T-cell (primary cell): ENCODE measurements around the gene PIK3C2G. TPM values are rescaled to one million over a fixed set of nuclear protein-coding genes. Genes with fewer than 3 reads are reported as not detected.

Experiments
- ATAC-seq, 4 experiments: fragments of 200-7000 bp in 3 of 4; fragments of 150-1000 bp in 1 of 4; cut with Tn5 transposase; replicated peaks in 1 of 4; 1 replicate in 3 of 4; 2 replicates in 1 of 4; pipeline ENCODE4 v1.10.0; 2021; ENCODE audit warnings: moderate library complexity in 3 of 4, mild to moderate bottlenecking in 2 of 4, moderate number of reproducible peaks in 1 of 4
- CTCF ChIA-PET, 2 donors: fragments of 300-600 bp; sonication (Branson Sonifier 250); formaldehyde crosslinking; loops; one replicate each; lab custom pipeline; 2022; ENCODE audit warnings: antibody characterized with exemption in 2 of 2; lab: Charles Lee
- POLR2A ChIA-PET, 2 donors: fragments of 300-600 bp; sonication (Branson Sonifier 250); formaldehyde crosslinking; loops; one replicate each; lab custom pipeline; 2022; ENCODE audit warnings: antibody characterized with exemption in 2 of 2; lab: Charles Lee
- DNase-seq, 35 experiments: peaks; one replicate each; pipeline versions ENCODE4 v3.0.0 to v3.0.0-alpha.2; 2013 to 2023
- H3K27ac ChIP-seq: one replicate; pipeline ENCODE4 v1.5.1; 2013; ENCODE audit warnings: low read length
- H3K27me3 ChIP-seq, 2 experiments: replicated peaks in 1 of 2; 1 replicate in 1 of 2; 2 replicates in 1 of 2; pipeline versions ENCODE4 v1.6.1 to v1.7.0; 2013; ENCODE audit warnings: low read length in 1 of 2, mixed read lengths in 1 of 2; ENCODE audit not compliant: control insufficient read depth in 2 of 2, insufficient read depth in 2 of 2; ENCODE audit errors: extremely low read depth in 1 of 2
- H3K36me3 ChIP-seq, 2 donors: 1 replicate in 1 of 2; 2 replicates in 1 of 2; pipeline versions ENCODE4 v1.6.1 to v1.7.0; 2013; ENCODE audit warnings: low read length in 1 of 2; ENCODE audit not compliant: control insufficient read depth in 2 of 2, insufficient read depth in 1 of 2; ENCODE audit errors: extremely low read depth in 1 of 2
- H3K4me1 ChIP-seq, 2 experiments: 1 replicate in 1 of 2; 2 replicates in 1 of 2; pipeline versions ENCODE4 v1.6.1 to v1.7.0; 2013; ENCODE audit warnings: low read length in 2 of 2, mixed read lengths in 1 of 2; ENCODE audit not compliant: insufficient read depth in 2 of 2, control insufficient read depth in 1 of 2; ENCODE audit errors: extremely low read depth in 1 of 2
- H3K4me3 ChIP-seq, 2 donors: 1 replicate in 1 of 2; 2 replicates in 1 of 2; pipeline versions ENCODE4 v1.5.1 to v1.7.0; 2013; ENCODE audit warnings: mild to moderate bottlenecking in 2 of 2, low read length in 1 of 2, moderate library complexity in 1 of 2; ENCODE audit not compliant: control insufficient read depth in 1 of 2; ENCODE audit errors: extremely low read depth in 1 of 2
- H3K9me3 ChIP-seq: 2 replicates; pipeline ENCODE4 v1.7.0; 2013
- H3K27ac Mint-ChIP-seq, 2 donors: one replicate each; pipeline ENCODE4 v1.8.0; 2020 to 2021; ENCODE audit warnings: mild to moderate bottlenecking in 2 of 2, mixed read lengths in 2 of 2
- H3K27me3 Mint-ChIP-seq, 2 donors: one replicate each; pipeline ENCODE4 v1.8.0; 2021 to 2022; ENCODE audit warnings: mixed read lengths in 2 of 2
- H3K36me3 Mint-ChIP-seq: one replicate; pipeline ENCODE4 v1.8.0; 2021; ENCODE audit warnings: mixed read lengths
- H3K4me1 Mint-ChIP-seq, 3 donors: one replicate each; pipeline ENCODE4 v1.8.0; 2020 to 2022; ENCODE audit warnings: mixed read lengths in 3 of 3, mild to moderate bottlenecking in 1 of 3
- H3K4me3 Mint-ChIP-seq, 3 donors: one replicate each; pipeline ENCODE4 v1.8.0; 2020 to 2022; ENCODE audit warnings: mild to moderate bottlenecking in 3 of 3, mixed read lengths in 3 of 3, moderate library complexity in 3 of 3
- H3K9me3 Mint-ChIP-seq, 3 donors: one replicate each; pipeline ENCODE4 v1.8.0; 2020 to 2022; ENCODE audit warnings: mixed read lengths in 3 of 3
- WGBS: methylation state at CpG from one replicate; pipeline ENCODE4 v1.1.5; 2013; ENCODE audit warnings: missing lambda C conversion rate; ENCODE audit not compliant: insufficient coverage; 5-methylcytosine and 5-hydroxymethylcytosine counted together
- total RNA-seq, 35 experiments: library from RNA in 6 of 35; stranded (reverse) in 6 of 35; fragments of 120-200 nt in 1 of 35; gene quantifications; one replicate each; pipeline versions ENCODE4 v1.2.1 to v1.2.4 and lab custom pipeline; 2013 to 2026

Gene PIK3C2G
- total RNA-seq, 5 donors from 2014 or later (not counting 1 experiment from before 2014, with no cell fraction given) = not detected

DNA sequence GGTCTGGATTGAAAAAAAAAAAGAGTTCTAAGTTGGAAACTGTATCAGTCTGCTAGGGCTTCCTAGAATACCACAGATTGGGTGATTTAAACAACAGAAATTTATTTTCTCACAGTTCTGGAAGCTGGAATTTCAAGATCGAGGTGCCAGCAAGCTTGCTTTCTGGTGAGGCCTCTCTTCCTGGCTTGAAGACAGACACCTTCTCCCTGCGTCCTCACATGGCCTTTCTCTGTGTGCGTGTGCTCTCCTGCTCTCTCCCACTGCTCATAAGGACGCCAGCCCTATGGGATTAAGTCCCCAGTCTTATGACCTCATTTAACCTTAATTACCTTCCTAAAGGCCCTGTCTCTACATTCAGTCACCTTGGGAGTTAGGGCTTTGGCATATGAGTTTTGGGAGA, 215.5 kb downstream of the PIK3C2G start:
- no peaks in the 10 kb centered on the region for H3K27me3 Mint-ChIP-seq
- Histone ChIP-seq H3K36me3 (no peaks in the 10 kb centered on the region), H3K4me3 (no peak overlapping the region), H3K27ac (no peak overlapping the region), H3K27me3 (no peaks in the 10 kb centered on the region), H3K4me1 (no peaks in the 10 kb centered on the region), H3K9me3 (no peaks in the 10 kb centered on the region)
- H3K36me3 Mint-ChIP-seq = no peaks in the 10 kb centered on the region
- ChIA-PET CTCF (no interaction called here), POLR2A (no interaction called here)
- H3K4me3 Mint-ChIP-seq = no peak overlapping the region
- DNase-seq (no peak), ATAC-seq (no peak)
- peaks cover 0 to 12% (median 6%) of the 10 kb centered on the region in 3 donors for H3K9me3 Mint-ChIP-seq
- no peak overlapping the region for H3K27ac Mint-ChIP-seq
- 64% methylated on average over 1 of the region's 4 CpGs for WGBS
- no peaks in the 10 kb centered on the region for H3K4me1 Mint-ChIP-seq

DNA sequence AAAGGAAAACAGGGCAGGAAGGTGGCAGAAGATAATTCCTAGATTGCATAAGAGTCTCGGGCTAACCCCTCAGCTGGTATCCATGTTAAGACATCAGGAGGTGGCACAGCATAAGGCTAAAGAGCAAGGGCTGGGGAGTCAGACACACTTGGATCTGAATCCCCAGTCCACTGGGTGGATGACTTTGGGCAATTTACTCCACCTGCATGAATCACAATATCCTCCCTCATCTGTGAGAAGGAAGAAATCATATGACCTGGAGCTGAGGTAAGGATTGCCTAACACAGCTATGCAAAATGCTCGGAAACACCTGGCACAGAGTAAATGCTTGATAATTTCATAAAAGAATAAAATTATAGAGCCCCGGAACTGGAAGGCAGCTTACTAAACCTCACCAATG, 217.9 kb downstream of the PIK3C2G start:
- H3K36me3 ChIP-seq = no peaks in the 10 kb centered on the region
- H3K27ac Mint-ChIP-seq = no peak overlapping the region
- H3K27me3 Mint-ChIP-seq = no peaks in the 10 kb centered on the region
- no peak overlapping the region for H3K4me3 Mint-ChIP-seq
- WGBS = 100% methylated on average over 1 of the region's 3 CpGs
- H3K36me3 Mint-ChIP-seq = no peaks in the 10 kb centered on the region
- CTCF ChIA-PET = no interaction called here
- H3K4me3 ChIP-seq = no peak overlapping the region
- H3K27ac ChIP-seq = no peak overlapping the region
- POLR2A ChIA-PET = no interaction called here
- ATAC-seq = no peak
- no peaks in the 10 kb centered on the region for H3K4me1 ChIP-seq
- no peaks in the 10 kb centered on the region for H3K9me3 ChIP-seq
- H3K4me1 Mint-ChIP-seq = no peaks in the 10 kb centered on the region
- DNase-seq = no peak
- no peaks in the 10 kb centered on the region for H3K27me3 ChIP-seq
- peaks cover 0 to 9% (median 6%) of the 10 kb centered on the region in 3 donors for H3K9me3 Mint-ChIP-seq

DNA sequence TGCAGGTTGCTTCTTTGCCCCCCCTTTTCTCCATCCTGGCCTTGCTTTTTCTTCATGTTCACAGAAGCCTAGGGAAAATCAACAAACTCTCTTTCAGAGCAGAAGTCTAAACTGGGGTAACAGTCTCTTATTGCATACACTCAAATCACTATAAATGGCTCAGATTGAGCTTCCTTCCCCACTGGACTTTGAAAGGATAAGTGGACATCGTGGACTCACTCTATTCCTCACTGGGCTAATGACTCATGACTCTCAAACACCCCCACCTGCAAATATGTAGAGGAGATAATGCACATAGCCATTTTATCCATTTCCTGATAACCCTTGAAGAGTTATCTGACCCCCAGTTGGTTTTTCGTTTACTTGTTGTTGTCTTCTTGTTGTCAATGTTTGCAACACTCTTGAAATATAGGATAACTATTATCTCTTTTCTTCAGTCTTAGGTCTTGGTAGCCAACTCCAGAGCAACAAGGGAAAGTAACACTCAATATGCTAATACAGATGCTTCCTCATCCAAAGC, 221.3 kb downstream of the PIK3C2G start:
- peaks cover 0 to 13% (median 2%) of the 10 kb centered on the region in 3 donors for H3K9me3 Mint-ChIP-seq
- no peaks in the 10 kb centered on the region for H3K36me3 Mint-ChIP-seq
- no CpG with 5 or more reads among the region's 2 CpGs for WGBS
- no peaks in the 10 kb centered on the region for H3K36me3 ChIP-seq
- ChIA-PET POLR2A (no interaction called here), CTCF (interaction anchor here in 1 of 2 donors (0.6 kb wide), 1 partner anchor 82 kb away, joined by 6 read pairs; no protein-coding TSS in a partner anchor)
- DNase-seq (no peak), ATAC-seq (no peak)
- H3K9me3 ChIP-seq = no peaks in the 10 kb centered on the region
- no peaks in the 10 kb centered on the region for H3K27me3 ChIP-seq
- H3K4me1 ChIP-seq = no peaks in the 10 kb centered on the region
- no peak overlapping the region for H3K27ac Mint-ChIP-seq
- H3K27ac ChIP-seq = no peak overlapping the region
- no peak overlapping the region for H3K4me3 Mint-ChIP-seq
- H3K4me1 Mint-ChIP-seq = no peaks in the 10 kb centered on the region
- H3K27me3 Mint-ChIP-seq = no peaks in the 10 kb centered on the region
- H3K4me3 ChIP-seq = no peak overlapping the region

DNA sequence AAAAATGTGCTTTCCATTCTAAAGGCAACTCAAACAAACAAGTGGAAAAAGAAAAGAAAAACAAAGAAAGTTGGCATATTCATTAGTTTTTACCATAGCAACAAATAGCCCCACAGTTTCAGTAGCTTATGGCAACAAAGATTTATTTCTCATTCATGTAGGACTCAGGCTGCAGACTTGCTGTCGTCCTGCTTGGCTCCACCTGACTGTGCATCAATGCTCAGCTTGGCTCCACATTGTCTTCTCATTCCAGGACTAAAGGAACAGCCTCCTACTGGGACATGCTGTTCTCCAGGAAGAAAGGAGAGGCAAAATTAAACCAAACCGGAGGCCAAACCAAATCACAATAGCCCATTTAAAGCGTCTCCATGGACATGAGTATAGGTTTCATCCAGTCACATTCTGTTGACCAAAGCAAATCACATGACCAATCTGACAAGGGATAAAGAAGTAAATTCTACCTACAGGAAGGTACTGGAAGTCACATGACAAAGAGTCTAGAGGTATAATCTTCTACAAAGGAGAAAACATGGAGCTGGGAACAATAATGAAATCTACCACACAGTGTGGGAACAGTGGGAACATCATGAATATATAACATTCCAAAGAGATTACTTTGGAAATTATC, 222.5 kb downstream of the PIK3C2G start:
- Mint-ChIP-seq H3K9me3 (peaks cover 2 to 13% (median 5%) of the 10 kb centered on the region in 3 donors), H3K27me3 (no peaks in the 10 kb centered on the region), H3K4me3 (no peak overlapping the region), H3K27ac (no peak overlapping the region), H3K4me1 (no peaks in the 10 kb centered on the region), H3K36me3 (no peaks in the 10 kb centered on the region)
- no CpG with 5 or more reads among the region's 3 CpGs for WGBS
- Histone ChIP-seq H3K27me3 (no peaks in the 10 kb centered on the region), H3K27ac (no peak overlapping the region), H3K4me1 (no peaks in the 10 kb centered on the region), H3K4me3 (no peak overlapping the region), H3K36me3 (no peaks in the 10 kb centered on the region), H3K9me3 (no peaks in the 10 kb centered on the region)
- no peak for ATAC-seq
- no peak for DNase-seq
- ChIA-PET POLR2A (no interaction called here), CTCF (no interaction called here)

DNA sequence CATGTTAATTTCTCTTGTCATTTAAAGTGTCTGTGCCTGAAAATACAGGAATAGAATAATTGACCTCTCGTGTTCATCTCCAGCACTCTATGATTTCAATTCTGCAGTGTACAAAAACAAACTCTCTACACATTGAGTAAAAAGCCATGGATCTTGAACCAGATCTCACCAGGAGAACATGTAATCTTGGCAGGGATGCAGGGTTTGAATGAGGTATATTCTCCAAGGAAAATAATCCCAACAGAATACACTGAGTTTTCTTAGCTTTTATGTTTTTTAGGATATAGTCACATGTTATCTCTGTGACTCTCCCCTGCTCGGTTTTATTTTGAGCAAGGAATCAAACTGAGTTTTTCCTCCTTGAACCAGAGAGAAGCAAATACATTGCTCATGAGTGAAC, 224.7 kb downstream of the PIK3C2G start:
- H3K27ac ChIP-seq = no peak overlapping the region
- H3K4me1 ChIP-seq = no peaks in the 10 kb centered on the region
- no peaks in the 10 kb centered on the region for H3K4me1 Mint-ChIP-seq
- ATAC-seq (no peak), DNase-seq (no peak)
- POLR2A ChIA-PET = no interaction called here
- peaks cover 2 to 13% (median 5%) of the 10 kb centered on the region in 3 donors for H3K9me3 Mint-ChIP-seq
- no peaks in the 10 kb centered on the region for H3K36me3 ChIP-seq
- no peak overlapping the region for H3K4me3 Mint-ChIP-seq
- no peak overlapping the region for H3K4me3 ChIP-seq
- H3K27me3 Mint-ChIP-seq = no peaks in the 10 kb centered on the region
- CTCF ChIA-PET = no interaction called here
- no peaks in the 10 kb centered on the region for H3K27me3 ChIP-seq
- H3K36me3 Mint-ChIP-seq = no peaks in the 10 kb centered on the region
- H3K9me3 ChIP-seq = no peaks in the 10 kb centered on the region
- no CpG with 5 or more reads among the region's 2 CpGs for WGBS
- no peak overlapping the region for H3K27ac Mint-ChIP-seq

DNA sequence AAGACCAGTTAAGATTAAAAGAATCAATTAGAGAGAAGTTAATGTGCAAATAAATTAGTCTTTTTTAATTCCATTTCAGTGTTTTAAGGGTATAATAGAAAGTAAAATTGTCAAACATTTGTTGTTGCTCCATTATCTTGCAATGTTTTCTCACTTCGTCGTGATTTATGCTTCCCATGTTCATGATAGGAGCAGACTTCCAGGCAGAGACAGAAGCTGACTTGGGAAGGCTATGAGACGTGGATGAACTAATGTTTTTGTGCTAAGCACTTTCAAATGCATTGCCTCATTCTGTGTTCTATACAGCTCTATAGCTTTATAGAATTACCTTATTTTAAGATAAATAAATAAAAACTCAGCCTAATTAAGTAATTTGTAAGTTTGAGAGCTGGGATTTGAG, 226.2 kb downstream of the PIK3C2G start:
- DNase-seq (no peak), ATAC-seq (no peak)
- POLR2A ChIA-PET = no interaction called here
- CTCF ChIA-PET = no interaction called here
- Histone ChIP-seq H3K36me3 (no peaks in the 10 kb centered on the region), H3K4me3 (no peak overlapping the region), H3K27me3 (no peaks in the 10 kb centered on the region), H3K4me1 (no peaks in the 10 kb centered on the region), H3K27ac (no peak overlapping the region), H3K9me3 (no peaks in the 10 kb centered on the region)
- Mint-ChIP-seq H3K27ac (no peak overlapping the region), H3K36me3 (no peaks in the 10 kb centered on the region), H3K27me3 (no peaks in the 10 kb centered on the region), H3K9me3 (peaks cover 2 to 16% (median 8%) of the 10 kb centered on the region in 3 donors), H3K4me1 (no peaks in the 10 kb centered on the region), H3K4me3 (no peak overlapping the region)
- WGBS = 70% methylated on average over 2 of the region's 3 CpGs
